Upper lobe of right lung (tissue), 1 donor: ENCODE results near the gene HAX1. TPM values are rescaled to one million over a fixed set of nuclear protein-coding genes. Genes with fewer than 3 reads are reported as not detected.
"Not testable (repeated sequence)": the region's sequence is repeated elsewhere in the genome, so short reads cannot be mapped to it uniquely, and the experiment has no call there.

Experiments
- ATAC-seq: fragments of 200-7000 bp; cut with Tn5 transposase; one replicate; pipeline ENCODE4 v1.9.1; 2020; ENCODE audit warnings: mild to moderate bottlenecking, moderate library complexity
- DNase-seq: peaks from one replicate; pipeline ENCODE4 v3.0.0-alpha.2; 2020
- H3K27ac ChIP-seq: fragments of 200-600 bp; one replicate; pipeline ENCODE4 v1.8.0; 2022
- H3K27me3 ChIP-seq: fragments of 200-600 bp; one replicate; pipeline ENCODE4 v1.8.0; 2022; ENCODE audit warnings: mild to moderate bottlenecking
- H3K36me3 ChIP-seq: fragments of 200-600 bp; one replicate; pipeline ENCODE4 v1.8.0; 2022
- H3K4me1 ChIP-seq: fragments of 200-600 bp; one replicate; pipeline ENCODE4 v1.8.0; 2022
- H3K4me3 ChIP-seq: fragments of 200-600 bp; one replicate; pipeline ENCODE4 v1.8.0; 2022; ENCODE audit warnings: mild to moderate bottlenecking
- H3K9me3 ChIP-seq: fragments of 200-600 bp; one replicate; pipeline ENCODE4 v1.8.0; 2022
- CTCF ChIP-seq: fragments of 200-600 bp; IDR thresholded peaks from one replicate; pipeline ENCODE4 v1.8.0; 2022; ENCODE audit warnings: antibody characterized with exemption
- intact Hi-C: fragments of 100-400 bp; cut with DNase I; formaldehyde crosslinking; loops from one replicate; pipeline ENCODE4 v1.11.0; 2022
- total RNA-seq: library from RNA; stranded (reverse); fragmentation: NEBNext Ultra II Directional; extraction: Animal tissue kit (Norgen Biotek cat#: 25700); gene quantifications from one replicate; pipeline ENCODE4 v1.2.1, GENCODE V29; 2021
- donor health status: DM: no; HTN: yes; CAD: no; lungs with severe emphysema.

Gene HAX1
- total RNA-seq, 1 donor from 2014 or later = 78.2 TPM

DNA sequence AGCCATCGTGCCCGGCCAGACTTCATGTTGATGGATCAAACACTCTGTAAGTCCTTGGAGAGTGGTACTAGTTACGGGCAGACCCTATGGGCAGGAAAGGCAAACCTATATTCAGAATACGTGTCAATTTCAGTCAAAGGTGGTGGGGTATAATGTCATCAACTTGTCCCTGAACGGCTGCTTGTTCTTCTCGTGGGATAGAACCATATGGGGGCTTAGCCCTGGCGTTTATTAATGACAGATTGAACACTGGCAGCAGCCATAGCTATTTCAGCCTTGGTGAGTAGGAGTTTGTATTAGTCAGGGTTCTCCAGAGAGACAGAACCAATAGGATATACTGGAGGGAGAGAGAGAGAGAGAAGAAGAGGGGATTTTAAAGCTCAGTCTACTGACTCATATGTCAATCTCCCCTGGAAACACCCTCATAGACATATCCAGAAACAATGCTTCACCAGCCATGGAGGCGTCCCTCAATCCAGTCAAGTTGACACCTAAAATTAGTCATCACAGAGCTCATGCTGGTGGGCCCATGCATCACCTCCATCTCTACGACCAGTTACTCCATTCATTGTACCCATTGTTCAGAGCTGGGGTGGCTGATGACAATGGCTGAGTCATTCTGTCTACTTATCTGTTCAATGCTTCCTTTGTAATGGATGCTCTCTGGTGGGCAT lies 32.4 kb downstream of the HAX1 start:
- no peak for TF ChIP-seq CTCF

DNA sequence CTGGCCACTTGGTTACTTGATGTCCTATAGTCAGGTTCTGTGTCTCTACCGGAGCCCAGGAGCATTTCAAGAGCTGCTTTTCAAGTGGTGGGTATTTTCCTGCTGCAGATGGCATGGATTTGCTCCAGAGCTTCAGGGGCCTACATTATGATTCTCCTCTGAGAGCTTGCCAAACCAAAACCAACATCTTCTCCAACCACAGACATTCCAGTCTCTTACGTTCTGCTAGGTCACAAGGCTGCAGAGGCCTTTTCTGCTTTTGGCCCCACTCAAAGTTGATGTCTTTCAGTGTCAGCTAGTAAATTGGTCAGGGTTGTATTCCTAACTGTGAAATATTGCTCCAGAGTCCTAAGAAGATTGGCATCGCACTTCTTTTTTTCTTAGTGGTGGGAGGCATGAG lies 33.7 kb downstream of the HAX1 start:
- Histone ChIP-seq H3K9me3 (no peaks in the 10 kb centered on the region), H3K27ac (no peak overlapping the region), H3K4me1 (no peaks in the 10 kb centered on the region), H3K27me3 (no peaks in the 10 kb centered on the region), H3K36me3 (no peaks in the 10 kb centered on the region), H3K4me3 (no peak overlapping the region)
- ATAC-seq (no peak), DNase-seq (no peak)
- intact Hi-C loops = no loop called here
- no peak for TF ChIP-seq CTCF

More for the DNA sequence above, 32.4 kb downstream of the HAX1 start:
- H3K9me3 ChIP-seq = no peaks in the 10 kb centered on the region
- H3K27me3 ChIP-seq = no peaks in the 10 kb centered on the region
- intact Hi-C loops = no loop called here
- H3K27ac ChIP-seq = no peak overlapping the region
- H3K4me3 ChIP-seq = no peak overlapping the region
- no peaks in the 10 kb centered on the region for H3K36me3 ChIP-seq
- ATAC-seq = no peak
- no peaks in the 10 kb centered on the region for H3K4me1 ChIP-seq
- peak; percentile 17 for DNase-seq

GRCh38 chr1:154307670-154308270 lies 35.3 kb downstream of the HAX1 start:
- not testable (repeated sequence) for ATAC-seq

DNA sequence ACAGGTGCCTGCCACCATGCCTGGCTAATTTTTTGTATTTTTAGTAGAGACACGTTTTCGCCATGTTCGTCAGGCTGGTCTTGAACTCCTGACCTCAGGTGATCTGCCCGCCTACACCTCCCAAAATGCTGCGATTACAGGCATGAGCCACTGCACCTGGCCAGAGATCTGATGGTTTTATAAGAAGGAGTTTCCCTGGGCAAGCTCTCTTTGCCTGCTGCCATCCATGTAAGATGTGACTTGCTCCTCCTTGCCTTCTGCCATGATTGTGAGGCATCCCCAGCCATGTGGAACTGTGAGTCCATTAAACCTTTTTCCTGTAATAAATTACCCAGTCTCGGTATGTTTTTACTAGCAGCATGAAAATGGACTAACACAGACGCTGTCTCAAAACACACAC lies 36.7 kb downstream of the HAX1 start:
- H3K27me3 ChIP-seq, intact Hi-C loops, H3K4me3 ChIP-seq, H3K36me3 ChIP-seq, H3K9me3 ChIP-seq, H3K4me1 ChIP-seq, ATAC-seq, H3K27ac ChIP-seq, DNase-seq: not testable (repeated sequence)

More at GRCh38 chr1:154307670-154308270, 35.3 kb downstream of the HAX1 start:
- H3K36me3 ChIP-seq, H3K9me3 ChIP-seq, H3K4me3 ChIP-seq, H3K27me3 ChIP-seq, intact Hi-C loops, H3K27ac ChIP-seq, H3K4me1 ChIP-seq, DNase-seq: not testable (repeated sequence)

- H3K4me1 ChIP-seq, H3K9me3 ChIP-seq, H3K36me3 ChIP-seq, intact Hi-C loops, DNase-seq, ATAC-seq, H3K4me3 ChIP-seq, H3K27ac ChIP-seq, H3K27me3 ChIP-seq: not testable (repeated sequence)
Measured at GRCh38 chr1:154312229-154313065, 40.0 kb downstream of the HAX1 start.

- intact Hi-C loops = no loop called here
- no peak for TF ChIP-seq CTCF
- H3K4me3 ChIP-seq = no peak overlapping the region
Measured at GRCh38 chr1:154313066-154313356, 40.6 kb downstream of the HAX1 start.

GRCh38 chr1:154314226-154314625 lies 41.8 kb downstream of the HAX1 start:
- H3K4me3 ChIP-seq, intact Hi-C loops, H3K27me3 ChIP-seq, H3K9me3 ChIP-seq, H3K27ac ChIP-seq, DNase-seq, H3K36me3 ChIP-seq, ATAC-seq, H3K4me1 ChIP-seq: not testable (repeated sequence)

More at GRCh38 chr1:154313066-154313356, 40.6 kb downstream of the HAX1 start:
- peak; percentile 11 for DNase-seq
- no peaks in the 10 kb centered on the region for H3K4me1 ChIP-seq
- no peak overlapping the region for H3K27ac ChIP-seq
- ATAC-seq = no peak
- peaks cover 4% of the 10 kb centered on the region for H3K9me3 ChIP-seq
- H3K27me3 ChIP-seq = no peaks in the 10 kb centered on the region
- H3K36me3 ChIP-seq = no peaks in the 10 kb centered on the region
